MG63 (cell line): ENCODE data around the gene INPP5F. TPM values are rescaled to one million over a fixed set of nuclear protein-coding genes. Genes with fewer than 3 reads are reported as not detected.

ENCODE experiments used
- DNase-seq: peaks from one replicate; pipeline ENCODE4 v3.0.0-alpha.2; 2020
- H3K27me3 ChIP-seq: fragments of 250-450 bp; sonication (Bioruptor Pico); 2 replicates; pipeline ENCODE4 v1.5.1; 2020; ENCODE audit warnings: mild to moderate bottlenecking, moderate library complexity
- H3K36me3 ChIP-seq: fragments of 250-450 bp; sonication (Bioruptor Pico); 2 replicates; pipeline ENCODE4 v1.5.1; 2020; ENCODE audit warnings: mild to moderate bottlenecking, moderate library complexity
- H3K4me3 ChIP-seq: fragments of 250-450 bp; sonication (Bioruptor Pico); 2 replicates; pipeline ENCODE4 v1.5.1; 2020; ENCODE audit warnings: mild to moderate bottlenecking, moderate library complexity
- H3K9me3 ChIP-seq: fragments of 250-450 bp; sonication (Bioruptor Pico); 2 replicates; pipeline ENCODE4 v1.5.1; 2020; ENCODE audit warnings: mild to moderate bottlenecking, moderate library complexity
- total RNA-seq: library from RNA; depleted of rRNA; stranded (reverse); fragments of >200 nt; shearing (Covaris generic); gene quantifications from 2 replicates; pipeline ENCODE4 v1.2.3, GENCODE V29; 2014; ENCODE audit warnings: low replicate concordance

INPP5F gene
- total RNA-seq, 1 experiment from 2014 or later = 7.1 TPM

- Histone ChIP-seq H3K27me3 (no peaks in the 10 kb centered on the region), H3K4me3 (no peak overlapping the region), H3K9me3 (no peaks in the 10 kb centered on the region), H3K36me3 (no peaks in the 10 kb centered on the region; the same call in 1 of the 2 replicates)
- no peak for DNase-seq
Observed at GRCh38 chr10:119817991-119818888, 92.4 kb downstream of the INPP5F start.

GRCh38 chr10:119818889-119819270 lies 93.0 kb downstream of the INPP5F start:
- Histone ChIP-seq H3K9me3 (no peaks in the 10 kb centered on the region), H3K36me3 (no peaks in the 10 kb centered on the region; the same call in 1 of the 2 replicates), H3K4me3 (no peak overlapping the region), H3K27me3 (no peaks in the 10 kb centered on the region)
- DNase-seq = no peak

GRCh38 chr10:119821182-119821581 lies 95.3 kb downstream of the INPP5F start:
- Histone ChIP-seq H3K36me3 (peaks cover 10% of the 10 kb centered on the region), H3K9me3 (no peaks in the 10 kb centered on the region), H3K27me3 (no peaks in the 10 kb centered on the region), H3K4me3 (no peak overlapping the region)
- DNase-seq = no peak

- Histone ChIP-seq H3K36me3 (peaks cover 41% of the 10 kb centered on the region), H3K4me3 (no peak overlapping the region), H3K9me3 (no peaks in the 10 kb centered on the region), H3K27me3 (no peaks in the 10 kb centered on the region)
- no peak for DNase-seq
Observed at GRCh38 chr10:119824299-119824698, 98.4 kb downstream of the INPP5F start.

- Histone ChIP-seq H3K9me3 (no peaks in the 10 kb centered on the region), H3K4me3 (no peak overlapping the region), H3K36me3 (peaks cover 66% of the 10 kb centered on the region), H3K27me3 (no peaks in the 10 kb centered on the region)
- DNase-seq = no peak
Observed at GRCh38 chr10:119826771-119827170, 100.9 kb downstream of the INPP5F start.

GRCh38 chr10:119827430-119827829 lies 101.6 kb downstream of the INPP5F start:
- H3K36me3 ChIP-seq = peaks cover 72% of the 10 kb centered on the region

GRCh38 chr10:119829429-119829828 lies 103.6 kb downstream of the INPP5F start:
- DNase-seq = no peak
- Histone ChIP-seq H3K27me3 (no peaks in the 10 kb centered on the region), H3K9me3 (no peaks in the 10 kb centered on the region), H3K36me3 (peaks cover 91% of the 10 kb centered on the region), H3K4me3 (no peak overlapping the region)

More at GRCh38 chr10:119827430-119827829, 101.6 kb downstream of the INPP5F start:
- Histone ChIP-seq H3K27me3 (no peaks in the 10 kb centered on the region), H3K9me3 (no peaks in the 10 kb centered on the region), H3K4me3 (no peak overlapping the region)
- no peak for DNase-seq

- Histone ChIP-seq H3K4me3 (no peak overlapping the region), H3K9me3 (no peaks in the 10 kb centered on the region), H3K36me3 (peaks cover 89% of the 10 kb centered on the region), H3K27me3 (no peaks in the 10 kb centered on the region)
- no peak for DNase-seq
Observed at GRCh38 chr10:119830851-119831250, 105.0 kb downstream of the INPP5F start.

- Histone ChIP-seq H3K36me3 (peaks cover 89% of the 10 kb centered on the region), H3K27me3 (no peaks in the 10 kb centered on the region), H3K4me3 (no peak overlapping the region), H3K9me3 (no peaks in the 10 kb centered on the region)
- DNase-seq = no peak
Observed at GRCh38 chr10:119831656-119832055, 105.8 kb downstream of the INPP5F start.

GRCh38 chr10:119832951-119833350 lies 107.1 kb downstream of the INPP5F start:
- no peaks in the 10 kb centered on the region for H3K9me3 ChIP-seq
- no peak for DNase-seq
- peaks cover 88% of the 10 kb centered on the region for H3K36me3 ChIP-seq
- H3K27me3 ChIP-seq = no peaks in the 10 kb centered on the region
- no peak overlapping the region for H3K4me3 ChIP-seq

GRCh38 chr10:119834188-119834587 lies 108.3 kb downstream of the INPP5F start:
- DNase-seq = no peak
- H3K36me3 ChIP-seq = peaks cover 85% of the 10 kb centered on the region

GRCh38 chr10:119845656-119846055 lies 119.8 kb downstream of the INPP5F start:
- Histone ChIP-seq H3K36me3 (peaks cover 90% of the 10 kb centered on the region), H3K9me3 (no peaks in the 10 kb centered on the region), H3K27me3 (no peaks in the 10 kb centered on the region), H3K4me3 (no peak overlapping the region)
- DNase-seq = no peak

More at GRCh38 chr10:119834188-119834587, 108.3 kb downstream of the INPP5F start:
- Histone ChIP-seq H3K27me3 (no peaks in the 10 kb centered on the region), H3K9me3 (no peaks in the 10 kb centered on the region), H3K4me3 (no peak overlapping the region)

GRCh38 chr10:119849031-119849789 lies 123.4 kb downstream of the INPP5F start:
- no peak overlapping the region for H3K4me3 ChIP-seq
- no peaks in the 10 kb centered on the region for H3K9me3 ChIP-seq
- H3K36me3 ChIP-seq = peaks cover 81% of the 10 kb centered on the region
- H3K27me3 ChIP-seq = no peaks in the 10 kb centered on the region
- no peak for DNase-seq

- DNase-seq = no peak
- Histone ChIP-seq H3K27me3 (no peaks in the 10 kb centered on the region), H3K36me3 (peaks cover 79% of the 10 kb centered on the region), H3K4me3 (no peak overlapping the region), H3K9me3 (no peaks in the 10 kb centered on the region)
Observed at GRCh38 chr10:119849944-119850343, 124.1 kb downstream of the INPP5F start.

- no peak for DNase-seq
- Histone ChIP-seq H3K9me3 (no peaks in the 10 kb centered on the region), H3K27me3 (no peaks in the 10 kb centered on the region), H3K36me3 (peaks cover 78% of the 10 kb centered on the region), H3K4me3 (no peak overlapping the region)
Observed at GRCh38 chr10:119852277-119852676, 126.4 kb downstream of the INPP5F start.

- DNase-seq = no peak
- Histone ChIP-seq H3K4me3 (no peak overlapping the region), H3K27me3 (no peaks in the 10 kb centered on the region), H3K9me3 (no peaks in the 10 kb centered on the region), H3K36me3 (peaks cover 78% of the 10 kb centered on the region)
Observed at GRCh38 chr10:119852822-119853221, 127.0 kb downstream of the INPP5F start.

- DNase-seq = no peak
- no peak overlapping the region for H3K4me3 ChIP-seq
- no peaks in the 10 kb centered on the region for H3K9me3 ChIP-seq
- no peaks in the 10 kb centered on the region for H3K27me3 ChIP-seq
- peaks cover 80% of the 10 kb centered on the region for H3K36me3 ChIP-seq
Observed at GRCh38 chr10:119853574-119853973, 127.7 kb downstream of the INPP5F start.
